HepG2 (cell line): ENCODE data around the gene RPS6KL1. TPM values are rescaled to one million over a fixed set of nuclear protein-coding genes. Genes with fewer than 3 reads are reported as not detected.
A peak's percentile ranks its signal among the peaks of the same experiment; 100 is the strongest.

Experiments
- FOSL1 ChIP-seq: sonication (generic); formaldehyde crosslinking; IDR thresholded peaks from 2 replicates; pipeline ENCODE4 v1.9.0; 2021; ENCODE audit warnings: missing genetic modification reagents, borderline replicate concordance
- FOXK1 ChIP-seq: sonication (generic); formaldehyde crosslinking; IDR thresholded peaks from 2 replicates; pipeline ENCODE4 v1.4.0; 2020; ENCODE audit warnings: low read depth, missing genetic modification reagents, borderline replicate concordance
- GABPA ChIP-seq, 2 experiments: IDR thresholded peaks; 2 replicates each; pipeline ENCODE4 v1.6.1; 2011 to 2016; ENCODE audit warnings: low read depth in 2 of 2, low read length in 1 of 2, missing biosample characterization in 1 of 2, missing genetic modification characterization in 1 of 2
- IRF9 ChIP-seq: sonication (generic); formaldehyde crosslinking; IDR thresholded peaks from 2 replicates; pipeline ENCODE4 v1.8.0; 2022; ENCODE audit warnings: missing genetic modification reagents, mild to moderate bottlenecking, borderline replicate concordance
- JARID2 ChIP-seq: sonication (generic); formaldehyde crosslinking; IDR thresholded peaks from 2 replicates; pipeline ENCODE4 v1.8.1; 2023; ENCODE audit warnings: missing genetic modification reagents, inconsistent platforms; ENCODE audit not compliant: insufficient replicate concordance
- KLF15 ChIP-seq: sonication (generic); formaldehyde crosslinking; IDR thresholded peaks from 2 replicates; pipeline ENCODE4 v1.8.1; 2023; ENCODE audit warnings: borderline replicate concordance, mild to moderate bottlenecking, inconsistent platforms, missing genetic modification reagents, mixed read lengths
- LCORL ChIP-seq, 2 experiments: fragments of 450-650 bp in 1 of 2; sonication (generic) in 1 of 2; formaldehyde crosslinking in 1 of 2; IDR thresholded peaks; 2 replicates each; pipeline versions ENCODE4 v1.5.0 to v1.6.1; 2017 to 2020; ENCODE audit warnings: antibody characterized with exemption in 1 of 2, missing genetic modification reagents in 1 of 2
- MAZ ChIP-seq, 2 experiments: sonication (generic) in 1 of 2; formaldehyde crosslinking in 1 of 2; IDR thresholded peaks; 2 replicates each; pipeline versions ENCODE4 v1.5.0 to v1.6.1; 2012 to 2020; ENCODE audit warnings: low read depth in 2 of 2, mild to moderate bottlenecking in 2 of 2, borderline replicate concordance in 1 of 2, improper control_type of control experiment in 1 of 2, low read length in 1 of 2, missing genetic modification reagents in 1 of 2, moderate library complexity in 1 of 2
- RFXAP ChIP-seq: sonication (generic); formaldehyde crosslinking; IDR thresholded peaks from 2 replicates; pipeline ENCODE4 v1.4.0; 2020; ENCODE audit warnings: missing genetic modification reagents, borderline replicate concordance
- TEAD2 ChIP-seq: sonication (generic); formaldehyde crosslinking; IDR thresholded peaks from 2 replicates; pipeline ENCODE4 v1.9.0; 2021; ENCODE audit warnings: missing genetic modification reagents
- THAP7 ChIP-seq: sonication (generic); formaldehyde crosslinking; IDR thresholded peaks from 2 replicates; pipeline ENCODE4 v1.8.1; 2023; ENCODE audit warnings: mild to moderate bottlenecking, missing genetic modification reagents
- TRIM22 ChIP-seq: fragments of 450-650 bp; IDR thresholded peaks from 2 replicates; pipeline ENCODE4 v1.6.1; 2017
- ZNF326 ChIP-seq: sonication (generic); formaldehyde crosslinking; IDR thresholded peaks from 2 replicates; pipeline ENCODE4 v1.4.0; 2020; ENCODE audit warnings: missing genetic modification reagents, borderline replicate concordance
- ZNF33B ChIP-seq: sonication (generic); formaldehyde crosslinking; IDR thresholded peaks from 2 replicates; pipeline ENCODE4 v1.5.1; 2020; ENCODE audit warnings: mild to moderate bottlenecking, missing genetic modification reagents
- ZNF503 ChIP-seq: sonication (generic); formaldehyde crosslinking; IDR thresholded peaks from 2 replicates; pipeline ENCODE4 v1.4.0; 2020; ENCODE audit warnings: missing genetic modification reagents
- ZNF646 ChIP-seq: sonication (generic); formaldehyde crosslinking; IDR thresholded peaks from 2 replicates; pipeline ENCODE4 v1.9.0; 2021; ENCODE audit warnings: mild to moderate bottlenecking, missing genetic modification reagents
- ZSCAN25 ChIP-seq: sonication (generic); formaldehyde crosslinking; IDR thresholded peaks from 2 replicates; pipeline ENCODE4 v1.8.0; 2022; ENCODE audit warnings: mild to moderate bottlenecking, missing genetic modification reagents
- polyA plus RNA-seq, 8 experiments: library from polyadenylated mRNA; depleted of rRNA in 3 of 8; stranded (reverse) in 7 of 8; unstranded in 1 of 8; fragments of >200 nt; fragmentation: Illumina TruSeq in 4 of 8; extraction: Trizol in 4 of 8; gene quantifications; 2 replicates each; pipeline versions ENCODE4 v1.2.1 to v1.2.3, GENCODE V29; 2011 to 2016; ENCODE audit warnings: low read depth in 4 of 8, missing spikeins in 1 of 8, mixed read lengths in 1 of 8; ENCODE audit not compliant: insufficient read depth in 1 of 8
- total RNA-seq, 5 experiments: library from RNA; depleted of rRNA; stranded (reverse); fragments of >200 nt; fragmentation: Illumina TruSeq; extraction: Trizol; gene quantifications; 2 replicates each; pipeline ENCODE4 v1.2.3, GENCODE V29; 2016; ENCODE audit warnings: low read depth in 1 of 5

RPS6KL1 gene
- total and polyA plus RNA-seq, 2 of the 13 experiments (the other 11 are each of a cell fraction or from before 2014, with no cell fraction given), result 6.5 to 11.5 TPM

GRCh38 chr14:74932401-74932901, 9.4 kb upstream of the RPS6KL1 start (continued):
- TF ChIP-seq ZNF646 (no peak), JARID2 (CRISPR knock-in tag) (no peak), ZSCAN25 (CRISPR knock-in tag) (no peak), ZNF503 (CRISPR knock-in tag) (0 out of 2 replicates have a peak, but pooled peaks have one; percentile 31), ZNF33B (CRISPR knock-in tag) (no peak), TRIM22 (no peak), LCORL (IDR thresholded peaks at IDR 0.05) (no peak), LCORL (CRISPR knock-in tag; IDR thresholded peaks at IDR 0.05) (peak; percentile 68), MAZ (IDR thresholded peaks at IDR 0.05; ENCODE audit: borderline replicate concordance, low read depth, low read length) (no peak), MAZ (CRISPR knock-in tag; IDR thresholded peaks at IDR 0.05; ENCODE audit: low read depth) (no peak), FOXK1 (CRISPR knock-in tag) (no peak), GABPA (IDR thresholded peaks at IDR 0.05; ENCODE audit: low read depth, low read length) (no peak), GABPA (CRISPR knock-in tag; IDR thresholded peaks at IDR 0.05; ENCODE audit: low read depth) (peak; percentile 56), RFXAP (CRISPR knock-in tag) (no peak), KLF15 (CRISPR knock-in tag) (no peak), TEAD2 (CRISPR knock-in tag) (no peak), FOSL1 (CRISPR knock-in tag) (no peak), THAP7 (CRISPR knock-in tag) (no peak), IRF9 (CRISPR knock-in tag) (no peak), ZNF326 (CRISPR knock-in tag) (no peak)
